ENCODE results near the gene SLC9A9. TPM values are rescaled to one million over a fixed set of nuclear protein-coding genes. Genes with fewer than 3 reads are reported as not detected.
A peak's percentile ranks its signal among the peaks of the same experiment; 100 is the strongest.

Gene SLC9A9
- total and polyA plus RNA-seq, 9 of the 15 experiments (the other 6 are each of a cell fraction or from before 2014, with no cell fraction given) = 0.03 to 0.13 TPM; not detected in 7

- TF ChIP-seq, protein P1, sequence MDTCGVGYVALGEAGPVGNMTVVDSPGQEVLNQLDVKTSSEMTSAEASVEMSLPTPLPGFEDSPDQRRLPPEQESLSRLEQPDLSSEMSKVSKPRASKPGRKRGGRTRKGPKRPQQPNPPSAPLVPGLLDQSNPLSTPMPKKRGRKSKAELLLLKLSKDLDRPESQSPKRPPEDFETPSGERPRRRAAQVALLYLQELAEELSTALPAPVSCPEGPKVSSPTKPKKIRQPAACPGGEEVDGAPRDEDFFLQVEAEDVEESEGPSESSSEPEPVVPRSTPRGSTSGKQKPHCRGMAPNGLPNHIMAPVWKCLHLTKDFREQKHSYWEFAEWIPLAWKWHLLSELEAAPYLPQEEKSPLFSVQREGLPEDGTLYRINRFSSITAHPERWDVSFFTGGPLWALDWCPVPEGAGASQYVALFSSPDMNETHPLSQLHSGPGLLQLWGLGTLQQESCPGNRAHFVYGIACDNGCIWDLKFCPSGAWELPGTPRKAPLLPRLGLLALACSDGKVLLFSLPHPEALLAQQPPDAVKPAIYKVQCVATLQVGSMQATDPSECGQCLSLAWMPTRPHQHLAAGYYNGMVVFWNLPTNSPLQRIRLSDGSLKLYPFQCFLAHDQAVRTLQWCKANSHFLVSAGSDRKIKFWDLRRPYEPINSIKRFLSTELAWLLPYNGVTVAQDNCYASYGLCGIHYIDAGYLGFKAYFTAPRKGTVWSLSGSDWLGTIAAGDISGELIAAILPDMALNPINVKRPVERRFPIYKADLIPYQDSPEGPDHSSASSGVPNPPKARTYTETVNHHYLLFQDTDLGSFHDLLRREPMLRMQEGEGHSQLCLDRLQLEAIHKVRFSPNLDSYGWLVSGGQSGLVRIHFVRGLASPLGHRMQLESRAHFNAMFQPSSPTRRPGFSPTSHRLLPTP (IDR thresholded peaks at IDR 0.05; ENCODE audit: borderline replicate concordance, extremely low read depth, insufficient read length) = no peak
- TF ChIP-seq, protein P2, sequence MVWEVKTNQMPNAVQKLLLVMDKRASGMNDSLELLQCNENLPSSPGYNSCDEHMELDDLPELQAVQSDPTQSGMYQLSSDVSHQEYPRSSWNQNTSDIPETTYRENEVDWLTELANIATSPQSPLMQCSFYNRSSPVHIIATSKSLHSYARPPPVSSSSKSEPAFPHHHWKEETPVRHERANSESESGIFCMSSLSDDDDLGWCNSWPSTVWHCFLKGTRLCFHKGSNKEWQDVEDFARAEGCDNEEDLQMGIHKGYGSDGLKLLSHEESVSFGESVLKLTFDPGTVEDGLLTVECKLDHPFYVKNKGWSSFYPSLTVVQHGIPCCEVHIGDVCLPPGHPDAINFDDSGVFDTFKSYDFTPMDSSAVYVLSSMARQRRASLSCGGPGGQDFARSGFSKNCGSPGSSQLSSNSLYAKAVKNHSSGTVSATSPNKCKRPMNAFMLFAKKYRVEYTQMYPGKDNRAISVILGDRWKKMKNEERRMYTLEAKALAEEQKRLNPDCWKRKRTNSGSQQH (CRISPR knock-in tag; IDR thresholded peaks at IDR 0.05) = no peak
- peak in 1 of 2 experiments; percentile 74; a peak in 2 of 4 replicates for TF ChIP-seq KDM1A (IDR thresholded peaks at IDR 0.05)
- TF ChIP-seq KHSRP (IDR thresholded peaks at IDR 0.05) = no peak
- no peak for TF ChIP-seq CHCHD3 (CRISPR knock-in tag; IDR thresholded peaks at IDR 0.05)
- TF ChIP-seq CCAR2 (IDR thresholded peaks at IDR 0.05; ENCODE audit: low read depth, low read length) = no peak
- TF ChIP-seq SMAD1 (IDR thresholded peaks at IDR 0.05; ENCODE audit: low read depth, low read length, partially characterized antibody) = no peak
- no peak for TF ChIP-seq POLR2AphosphoS2 (IDR thresholded peaks at IDR 0.05; ENCODE audit: low read length)
- no peak for TF ChIP-seq ZNF707 (CRISPR knock-in tag; conservative IDR thresholded peaks at IDR 0.05)
- peak; percentile 17; the same call in 1 of the 2 replicates for TF ChIP-seq JUND (IDR thresholded peaks at IDR 0.05; ENCODE audit: borderline replicate concordance, low read depth, low read length)
- no peak for TF ChIP-seq JUND (tag; IDR thresholded peaks at IDR 0.05; ENCODE audit: borderline replicate concordance, low read depth, low read length)
- peak; percentile 44; the same call in 1 of the 2 replicates for TF ChIP-seq VEZF1 (CRISPR knock-in tag; IDR thresholded peaks at IDR 0.05)
- no peak for TF ChIP-seq ZNF24 (IDR thresholded peaks at IDR 0.05)
- no peak for TF ChIP-seq HES1 (IDR thresholded peaks at IDR 0.05; ENCODE audit: low read depth)
- TF ChIP-seq CLOCK (CRISPR knock-in tag; IDR thresholded peaks at IDR 0.05; ENCODE audit: borderline replicate concordance) = no peak
- no peak for TF ChIP-seq ETV5 (CRISPR knock-in tag; IDR thresholded peaks at IDR 0.05; ENCODE audit: low read depth)
- no peak for TF ChIP-seq RNF2 (IDR thresholded peaks at IDR 0.05)
Observed at GRCh38 chr3:143348486-143349327, 499.6 kb downstream of the SLC9A9 start (continued).
